ENCODE results near the gene FLII. TPM values are rescaled to one million over a fixed set of nuclear protein-coding genes. Genes with fewer than 3 reads are reported as not detected.

Gene FLII
- total RNA-seq, 1 experiment from 2014 or later: 343 TPM

- DNase-seq: peak; percentile 78 to 81
- H3K36me3 Mint-ChIP-seq (ENCODE audit: insufficient read depth, unreplicated experiment): peaks cover 92% of the 10 kb centered on the region
- Histone ChIP-seq H3K36me3 (ENCODE audit: control insufficient read depth, insufficient read depth, low read length) (peaks cover 7% of the 10 kb centered on the region), H3K9me3 (no peaks in the 10 kb centered on the region), H3K4me1 (no peaks in the 10 kb centered on the region), H3K4me3 (ENCODE audit: low read depth, low read length) (no peak overlapping the region), H3K27me3 (replicated peaks; ENCODE audit: control insufficient read depth, insufficient read depth, low read length) (no peaks in the 10 kb centered on the region)
- no peak overlapping the region for H3K4me3 Mint-ChIP-seq (ENCODE audit: unreplicated experiment)
- peak; percentile 70 to 82 for TF ChIP-seq CTCF (IDR thresholded peaks at IDR 0.05; ENCODE audit: insufficient read depth in 1 of 2, low read depth in 1 of 2, low read length in 1 of 2, severe bottlenecking in 1 of 2, unreplicated experiment in 1 of 2)
- no peaks in the 10 kb centered on the region for H3K9me3 Mint-ChIP-seq (ENCODE audit: unreplicated experiment)
- intact Hi-C loops (cut with micrococcal nuclease; ENCODE audit: unreplicated experiment): loop anchor here (1.0 to 2.0 kb wide), 2 partner anchors 10 to 76 kb away; partner anchors contain the start of gene FLII
- H3K27ac Mint-ChIP-seq (ENCODE audit: unreplicated experiment): no peak overlapping the region
- BruUV-seq (replicated peaks): no TSS peak
- H3K27me3 Mint-ChIP-seq (ENCODE audit: insufficient read depth, unreplicated experiment): no peaks in the 10 kb centered on the region
- H3K4me1 Mint-ChIP-seq (ENCODE audit: low read depth, unreplicated experiment): no peaks in the 10 kb centered on the region
- ChIA-PET POLR2A (no interaction called here), CTCF (interaction anchor here (1.0 to 1.4 kb wide), 2 partner anchors 66 to 109 kb away, joined by 3 read pairs; partner anchors contain the start of gene TOP3A)
These were observed 10.2 kb downstream of the FLII start for GRCh38 chr17:18248300-18248731.

GRCh38 chr17:18247613-18248001 is 10.9 kb downstream of the FLII start:
- ChIA-PET POLR2A (no interaction called here), CTCF (interaction anchor here (1.0 kb wide), 1 partner anchor 109 kb away, joined by 3 read pairs; no protein-coding TSS in a partner anchor)
- Mint-ChIP-seq H3K36me3 (ENCODE audit: insufficient read depth, unreplicated experiment) (peaks cover 92% of the 10 kb centered on the region), H3K9me3 (ENCODE audit: unreplicated experiment) (no peaks in the 10 kb centered on the region), H3K4me3 (ENCODE audit: unreplicated experiment) (no peak overlapping the region), H3K27me3 (ENCODE audit: insufficient read depth, unreplicated experiment) (no peaks in the 10 kb centered on the region), H3K27ac (ENCODE audit: unreplicated experiment) (peak overlapping the region; percentile 6), H3K4me1 (ENCODE audit: low read depth, unreplicated experiment) (no peaks in the 10 kb centered on the region)
- Histone ChIP-seq H3K4me3 (ENCODE audit: low read depth, low read length) (no peak overlapping the region), H3K36me3 (ENCODE audit: control insufficient read depth, insufficient read depth, low read length) (peaks cover 7% of the 10 kb centered on the region), H3K9me3 (no peaks in the 10 kb centered on the region), H3K27me3 (replicated peaks; ENCODE audit: control insufficient read depth, insufficient read depth, low read length) (no peaks in the 10 kb centered on the region), H3K4me1 (no peaks in the 10 kb centered on the region)
- no TSS peak for BruUV-seq (replicated peaks)
- intact Hi-C loops (cut with micrococcal nuclease; ENCODE audit: unreplicated experiment): loop anchor here (1.0 to 2.0 kb wide), 2 partner anchors 11 to 77 kb away; partner anchors contain the start of gene FLII
- DNase-seq: no peak
- no peak for TF ChIP-seq CTCF (IDR thresholded peaks at IDR 0.05; ENCODE audit: insufficient read depth in 1 of 2, low read depth in 1 of 2, low read length in 1 of 2, severe bottlenecking in 1 of 2, unreplicated experiment in 1 of 2)

- Mint-ChIP-seq H3K4me1 (ENCODE audit: low read depth, unreplicated experiment) (no peaks in the 10 kb centered on the region), H3K27me3 (ENCODE audit: insufficient read depth, unreplicated experiment) (no peaks in the 10 kb centered on the region), H3K27ac (ENCODE audit: unreplicated experiment) (peak overlapping the region; percentile 6), H3K4me3 (ENCODE audit: unreplicated experiment) (no peak overlapping the region), H3K9me3 (ENCODE audit: unreplicated experiment) (no peaks in the 10 kb centered on the region), H3K36me3 (ENCODE audit: insufficient read depth, unreplicated experiment) (peaks cover 97% of the 10 kb centered on the region)
- intact Hi-C loops (cut with micrococcal nuclease; ENCODE audit: unreplicated experiment): no loop called here
- DNase-seq: peak; percentile 49 to 69
- no peak for TF ChIP-seq CTCF (IDR thresholded peaks at IDR 0.05; ENCODE audit: insufficient read depth in 1 of 2, low read depth in 1 of 2, low read length in 1 of 2, severe bottlenecking in 1 of 2, unreplicated experiment in 1 of 2)
- Histone ChIP-seq H3K9me3 (no peaks in the 10 kb centered on the region), H3K4me1 (no peaks in the 10 kb centered on the region), H3K36me3 (ENCODE audit: control insufficient read depth, insufficient read depth, low read length) (peaks cover 5% of the 10 kb centered on the region), H3K4me3 (ENCODE audit: low read depth, low read length) (no peak overlapping the region), H3K27me3 (replicated peaks; ENCODE audit: control insufficient read depth, insufficient read depth, low read length) (no peaks in the 10 kb centered on the region)
- BruUV-seq (replicated peaks): no TSS peak
- CTCF ChIA-PET: interaction anchor here (1.0 kb wide), 1 partner anchor 110 kb away, joined by 3 read pairs; no protein-coding TSS in a partner anchor
- POLR2A ChIA-PET: no interaction called here
These were observed 11.5 kb downstream of the FLII start for GRCh38 chr17:18246880-18247612.
